HT1080 (cell line): Measurements from ENCODE around the gene MLKL. TPM values are rescaled to one million over a fixed set of nuclear protein-coding genes. Genes with fewer than 3 reads are reported as not detected.
"Not testable (repeated sequence)": the region's sequence is repeated elsewhere in the genome, so short reads cannot be mapped to it uniquely, and the experiment has no call there.

Source experiments
- DNase-seq: peaks from one replicate; pipeline ENCODE4 v3.0.0-alpha.2; 2015; ENCODE audit warnings: low read depth
- total RNA-seq: library from RNA; depleted of rRNA; stranded (reverse); fragments of >200 nt; shearing (Covaris generic); gene quantifications from 2 replicates; pipeline ENCODE4 v1.2.3, GENCODE V29; 2014

The MLKL gene
- total RNA-seq, 1 experiment from 2014 or later, result 54.9 TPM

GRCh38 chr16:74700116-74700437 lies 585 bp downstream of the MLKL start:
- no peak for DNase-seq

- no peak for DNase-seq
Measured at GRCh38 chr16:74699666-74700065, 996 bp downstream of the MLKL start.

- no peak for DNase-seq
Measured at GRCh38 chr16:74698222-74698621, 2.4 kb downstream of the MLKL start.

GRCh38 chr16:74695450-74696422 lies 4.9 kb downstream of the MLKL start:
- DNase-seq, result peak; percentile 88

GRCh38 chr16:74691093-74691855 lies 9.4 kb downstream of the MLKL start:
- DNase-seq, result peak; percentile 47

- no peak for DNase-seq
Measured at GRCh38 chr16:74682556-74682955, 18.1 kb downstream of the MLKL start.

- no peak for DNase-seq
Measured at GRCh38 chr16:74680681-74681080, 20.0 kb downstream of the MLKL start.

- no peak for DNase-seq
Measured at GRCh38 chr16:74679983-74680382, 20.7 kb downstream of the MLKL start.

GRCh38 chr16:74677868-74678267 lies 22.8 kb downstream of the MLKL start:
- no peak for DNase-seq

GRCh38 chr16:74673876-74674275 lies 26.8 kb downstream of the MLKL start:
- DNase-seq, result no peak

- DNase-seq, result not testable (repeated sequence)
Measured at GRCh38 chr16:74668877-74669276, 31.8 kb downstream of the MLKL start.

GRCh38 chr16:74667255-74667700 lies 33.4 kb downstream of the MLKL start:
- peak; percentile 45 for DNase-seq

GRCh38 chr16:74666425-74667254 lies 34.0 kb downstream of the MLKL start, which contains the start of gene RFWD3:
Gene RFWD3, minus strand, starts transcription at chr16:74666877. Its CDS starts 5,428 bp downstream, at chr16:74661449.
- peak; percentile 97 for DNase-seq

- no peak for DNase-seq
Measured at GRCh38 chr16:74666010-74666421, 34.6 kb downstream of the MLKL start.

- no peak for DNase-seq
Measured at GRCh38 chr16:74661064-74661463, 39.6 kb downstream of the MLKL start.

GRCh38 chr16:74660383-74660782 lies 40.3 kb downstream of the MLKL start:
- no peak for DNase-seq

- DNase-seq, result no peak
Measured at GRCh38 chr16:74659041-74659440, 41.6 kb downstream of the MLKL start.

GRCh38 chr16:74657870-74658642 lies 42.6 kb downstream of the MLKL start:
- DNase-seq, result no peak

GRCh38 chr16:74654536-74655050 lies 46.1 kb downstream of the MLKL start:
- DNase-seq, result no peak

GRCh38 chr16:74652883-74653282 lies 47.8 kb downstream of the MLKL start:
- peak; percentile 49 for DNase-seq
